ENCODE measurements around the gene IFI27L2. TPM values are rescaled to one million over a fixed set of nuclear protein-coding genes. Genes with fewer than 3 reads are reported as not detected.
A peak's percentile ranks its signal among the peaks of the same experiment; 100 is the strongest.

IFI27L2 gene
- polyA plus RNA-seq, 1 donor: 51.9 TPM

GRCh38 chr14:94115058-94115591, 14.3 kb downstream of the IFI27L2 start:
- no CpG with 5 or more reads among the region's 4 CpGs for WGBS (ENCODE audit: insufficient coverage, low lambda C conversion rate)
- Histone ChIP-seq H3K4me3 (ENCODE audit: low read length) (no peak overlapping the region), H3K4me1 (ENCODE audit: control insufficient read depth, insufficient read depth, low read length) (peaks cover 11% of the 10 kb centered on the region), H3K27me3 (ENCODE audit: control insufficient read depth, insufficient read depth, low read length) (no peaks in the 10 kb centered on the region), H3K27ac (ENCODE audit: low read length) (no peak overlapping the region), H3K36me3 (ENCODE audit: control insufficient read depth, insufficient read depth, low read length) (no peaks in the 10 kb centered on the region), H3K9me3 (ENCODE audit: control insufficient read depth, low read depth, low read length) (no peaks in the 10 kb centered on the region)
- DNase-seq: peak in 1 of 2 donors; percentile 62

DNA sequence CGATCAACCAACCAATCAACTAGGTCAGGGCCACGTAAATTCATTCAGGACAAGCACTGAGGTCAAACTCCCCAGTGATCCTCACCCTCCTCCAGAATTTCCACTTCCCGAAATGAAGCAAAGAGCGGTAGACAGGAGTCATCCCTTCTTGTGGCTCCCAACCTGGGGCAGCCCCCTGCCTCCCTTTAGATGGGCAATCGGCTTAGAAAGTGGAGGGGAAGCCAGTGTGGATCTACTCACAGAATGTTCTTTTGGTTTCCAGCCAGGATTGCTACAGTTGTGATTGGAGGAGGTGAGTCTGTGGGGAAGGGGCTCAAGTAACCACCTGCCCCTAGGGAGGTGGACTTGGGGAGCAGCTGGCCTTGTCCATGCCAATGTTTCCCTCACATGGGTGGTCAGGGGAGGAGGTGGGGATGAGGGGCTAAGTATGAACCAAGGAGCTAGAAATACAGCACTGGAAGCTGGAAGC, 14.8 kb downstream of the IFI27L2 start:
- WGBS (ENCODE audit: insufficient coverage, low lambda C conversion rate): no CpG with 5 or more reads among the region's 5 CpGs
- Histone ChIP-seq H3K4me1 (ENCODE audit: control insufficient read depth, insufficient read depth, low read length) (peaks cover 11% of the 10 kb centered on the region), H3K9me3 (ENCODE audit: control insufficient read depth, low read depth, low read length) (no peaks in the 10 kb centered on the region), H3K4me3 (ENCODE audit: low read length) (no peak overlapping the region), H3K27me3 (ENCODE audit: control insufficient read depth, insufficient read depth, low read length) (no peaks in the 10 kb centered on the region), H3K36me3 (ENCODE audit: control insufficient read depth, insufficient read depth, low read length) (no peaks in the 10 kb centered on the region), H3K27ac (ENCODE audit: low read length) (no peak overlapping the region)
- DNase-seq: no peak

DNA sequence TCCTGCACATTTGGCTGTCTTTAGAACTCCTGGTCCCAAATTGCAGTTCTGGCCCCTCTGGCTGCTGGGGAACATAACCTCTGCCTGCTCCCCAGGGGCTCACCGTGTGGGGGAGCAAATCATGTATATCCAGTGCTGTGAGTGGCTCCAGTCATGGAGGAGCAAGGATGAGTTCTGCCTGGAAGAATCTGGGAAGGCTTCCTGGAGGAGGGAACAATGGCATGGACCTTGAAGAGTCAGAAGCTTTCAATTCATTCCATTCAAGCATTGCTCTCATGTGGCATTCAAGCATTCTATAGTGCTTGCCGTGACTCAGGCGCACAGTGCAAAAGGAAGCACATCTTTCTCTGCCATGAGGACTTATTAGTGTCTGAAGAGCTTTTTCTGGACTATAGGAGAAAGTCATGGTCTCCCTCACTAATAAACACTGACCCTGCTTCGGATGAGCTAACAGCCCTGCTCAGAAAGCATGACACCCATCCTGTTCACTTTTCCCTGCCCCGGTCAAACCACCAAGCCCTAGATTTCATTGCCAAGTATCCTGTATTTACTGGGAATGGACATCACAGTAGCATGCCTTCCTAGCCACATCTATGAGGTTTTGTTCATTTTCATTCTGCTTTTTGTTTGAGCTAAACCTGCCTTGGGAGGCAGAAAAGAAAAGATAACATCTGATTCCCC, 15.4 kb downstream of the IFI27L2 start:
- DNase-seq: no peak
- Histone ChIP-seq H3K27ac (ENCODE audit: low read length) (no peak overlapping the region), H3K4me1 (ENCODE audit: control insufficient read depth, insufficient read depth, low read length) (peaks cover 11% of the 10 kb centered on the region), H3K36me3 (ENCODE audit: control insufficient read depth, insufficient read depth, low read length) (no peaks in the 10 kb centered on the region), H3K27me3 (ENCODE audit: control insufficient read depth, insufficient read depth, low read length) (no peaks in the 10 kb centered on the region), H3K4me3 (ENCODE audit: low read length) (no peak overlapping the region), H3K9me3 (ENCODE audit: control insufficient read depth, low read depth, low read length) (no peaks in the 10 kb centered on the region)
- WGBS (ENCODE audit: insufficient coverage, low lambda C conversion rate): 100% methylated on average over 1 of the region's 5 CpGs

DNA sequence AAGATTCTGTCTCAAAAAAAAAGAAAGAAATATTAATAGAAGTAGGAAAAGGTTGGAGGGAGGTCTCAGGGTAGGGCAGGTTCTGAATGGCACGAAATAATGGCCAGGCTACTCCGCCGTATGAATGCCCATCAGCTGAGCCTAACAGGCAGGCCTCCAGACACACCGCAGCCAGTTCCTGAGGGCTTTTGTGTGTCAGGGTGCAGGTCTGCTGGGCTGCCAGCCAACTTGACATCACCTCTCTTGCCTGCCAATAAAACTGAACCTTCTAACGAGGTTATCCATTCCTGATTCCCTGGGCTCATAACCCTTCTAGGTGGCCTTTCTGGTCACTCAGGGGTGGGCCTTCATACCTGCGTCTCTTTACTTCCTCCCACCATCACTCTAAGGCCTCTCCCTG, 15.9 kb downstream of the IFI27L2 start:
- peaks cover 11% of the 10 kb centered on the region for H3K4me1 ChIP-seq (ENCODE audit: control insufficient read depth, insufficient read depth, low read length)
- H3K27me3 ChIP-seq (ENCODE audit: control insufficient read depth, insufficient read depth, low read length): no peaks in the 10 kb centered on the region
- no peaks in the 10 kb centered on the region for H3K36me3 ChIP-seq (ENCODE audit: control insufficient read depth, insufficient read depth, low read length)
- no peak overlapping the region for H3K27ac ChIP-seq (ENCODE audit: low read length)
- WGBS (ENCODE audit: insufficient coverage, low lambda C conversion rate): no CpG with 5 or more reads among the region's 6 CpGs
- H3K9me3 ChIP-seq (ENCODE audit: control insufficient read depth, low read depth, low read length): no peaks in the 10 kb centered on the region
- no peak for DNase-seq
- H3K4me3 ChIP-seq (ENCODE audit: low read length): no peak overlapping the region

DNA sequence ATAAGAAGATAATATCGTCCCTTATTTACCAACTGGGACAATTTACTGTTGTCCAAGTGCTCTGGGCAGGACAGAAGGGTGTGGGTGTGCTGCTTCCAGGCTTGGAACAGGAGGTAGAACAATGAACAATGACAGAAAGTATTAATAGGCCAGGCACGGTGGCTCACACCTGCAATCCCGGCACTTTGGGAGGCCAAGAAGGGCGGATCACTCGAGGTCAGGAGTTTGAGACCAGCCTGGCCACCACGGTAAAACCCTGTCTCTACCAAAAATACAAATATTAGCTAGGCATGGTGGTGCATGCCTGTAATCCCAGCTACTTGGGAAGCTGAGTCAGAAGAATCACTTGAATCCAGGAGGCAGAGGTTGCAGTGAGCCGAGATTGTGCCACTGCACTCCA, 16.3 kb downstream of the IFI27L2 start:
- no CpG with 5 or more reads among the region's 7 CpGs for WGBS (ENCODE audit: insufficient coverage, low lambda C conversion rate)
- H3K4me3 ChIP-seq (ENCODE audit: low read length): no peak overlapping the region

GRCh38 chr14:94112513-94113063, 16.8 kb downstream of the IFI27L2 start:
- no peak for DNase-seq
- Histone ChIP-seq H3K4me3 (ENCODE audit: low read length) (no peak overlapping the region), H3K9me3 (ENCODE audit: control insufficient read depth, low read depth, low read length) (no peaks in the 10 kb centered on the region), H3K27ac (ENCODE audit: low read length) (no peak overlapping the region), H3K4me1 (ENCODE audit: control insufficient read depth, insufficient read depth, low read length) (peaks cover 7% of the 10 kb centered on the region), H3K27me3 (ENCODE audit: control insufficient read depth, insufficient read depth, low read length) (no peaks in the 10 kb centered on the region), H3K36me3 (ENCODE audit: control insufficient read depth, insufficient read depth, low read length) (no peaks in the 10 kb centered on the region)
- WGBS (ENCODE audit: insufficient coverage, low lambda C conversion rate): 83% methylated on average over 1 of the region's 6 CpGs

More for the DNA sequence above, 16.3 kb downstream of the IFI27L2 start:
- Histone ChIP-seq H3K27me3 (ENCODE audit: control insufficient read depth, insufficient read depth, low read length) (no peaks in the 10 kb centered on the region), H3K4me1 (ENCODE audit: control insufficient read depth, insufficient read depth, low read length) (peaks cover 7% of the 10 kb centered on the region), H3K36me3 (ENCODE audit: control insufficient read depth, insufficient read depth, low read length) (no peaks in the 10 kb centered on the region), H3K27ac (ENCODE audit: low read length) (no peak overlapping the region), H3K9me3 (ENCODE audit: control insufficient read depth, low read depth, low read length) (no peaks in the 10 kb centered on the region)
- no peak for DNase-seq

DNA sequence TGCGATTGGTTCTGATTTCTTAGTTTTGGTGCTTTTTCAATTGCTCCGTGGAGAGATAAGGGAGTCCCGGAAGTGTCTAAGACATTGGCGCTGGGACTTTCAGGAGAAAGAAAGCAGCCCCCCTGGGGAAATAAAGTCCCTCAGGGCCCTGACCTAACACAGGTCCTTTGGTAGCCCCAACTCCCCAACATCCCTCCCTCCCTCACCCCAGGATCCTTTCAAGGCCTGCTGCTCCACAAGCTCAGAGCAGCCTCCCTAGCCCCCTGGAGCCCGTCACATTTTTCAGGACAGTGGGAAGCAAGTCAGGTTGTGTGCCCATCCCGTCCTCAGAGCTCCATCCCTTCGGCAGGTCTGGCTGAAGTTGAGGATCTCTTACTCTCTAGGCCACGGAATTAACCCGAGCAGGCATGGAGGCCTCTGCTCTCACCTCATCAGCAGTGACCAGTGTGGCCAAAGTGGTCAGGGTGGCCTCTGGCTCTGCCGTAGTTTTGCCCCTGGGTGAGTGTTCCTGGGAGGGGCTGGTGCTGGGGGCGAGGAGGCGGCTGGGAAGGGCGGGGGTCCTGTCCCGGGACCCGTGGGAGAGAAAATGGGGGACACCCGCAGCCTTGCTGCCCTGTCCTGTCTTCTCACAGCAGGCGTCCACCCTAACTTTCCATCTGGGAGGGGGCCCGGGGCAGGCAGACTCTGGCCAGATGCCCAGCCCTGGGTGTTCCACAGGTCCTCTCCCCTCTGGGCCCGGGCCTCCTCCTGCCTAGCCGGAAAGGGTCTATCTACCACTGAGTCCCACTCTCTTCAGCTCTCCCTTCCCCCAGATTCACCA, 17.9 kb downstream of the IFI27L2 start:
- no peak for DNase-seq
- H3K4me3 ChIP-seq (ENCODE audit: low read length): no peak overlapping the region
- no peaks in the 10 kb centered on the region for H3K9me3 ChIP-seq (ENCODE audit: control insufficient read depth, low read depth, low read length)
- H3K36me3 ChIP-seq (ENCODE audit: control insufficient read depth, insufficient read depth, low read length): no peaks in the 10 kb centered on the region
- no CpG with 5 or more reads among the region's 20 CpGs for WGBS (ENCODE audit: insufficient coverage, low lambda C conversion rate)
- H3K4me1 ChIP-seq (ENCODE audit: control insufficient read depth, insufficient read depth, low read length): peaks cover 7% of the 10 kb centered on the region
- no peak overlapping the region for H3K27ac ChIP-seq (ENCODE audit: low read length)
- no peaks in the 10 kb centered on the region for H3K27me3 ChIP-seq (ENCODE audit: control insufficient read depth, insufficient read depth, low read length)

- Histone ChIP-seq H3K4me1 (ENCODE audit: control insufficient read depth, insufficient read depth, low read length) (peaks cover 6% of the 10 kb centered on the region), H3K27ac (ENCODE audit: low read length) (no peak within 1 kb of the TSS), H3K9me3 (ENCODE audit: control insufficient read depth, low read depth, low read length) (no peaks in the 10 kb centered on the region), H3K36me3 (ENCODE audit: control insufficient read depth, insufficient read depth, low read length) (no peaks in the 10 kb centered on the region), H3K4me3 (ENCODE audit: low read length) (no peak within 1 kb of the TSS), H3K27me3 (ENCODE audit: control insufficient read depth, insufficient read depth, low read length) (no peaks in the 10 kb centered on the region)
- 50% methylated on average over 1 of the region's 14 CpGs for WGBS (ENCODE audit: insufficient coverage, low lambda C conversion rate)
- peak in 1 of 2 donors; percentile 44 for DNase-seq
These were observed 18.7 kb downstream of the IFI27L2 start, which contains the start of gene IFI27 for GRCh38 chr14:94110552-94111181. Gene IFI27, plus strand, starts transcription at chr14:94110736.

GRCh38 chr14:94109915-94110250, 19.5 kb downstream of the IFI27L2 start:
- H3K4me1 ChIP-seq (ENCODE audit: control insufficient read depth, insufficient read depth, low read length): no peaks in the 10 kb centered on the region

GRCh38 chr14:94104731-94105130, 24.7 kb downstream of the IFI27L2 start:
- no peak overlapping the region for H3K27ac ChIP-seq (ENCODE audit: low read length)
- H3K4me1 ChIP-seq (ENCODE audit: control insufficient read depth, insufficient read depth, low read length): no peaks in the 10 kb centered on the region
- H3K27me3 ChIP-seq (ENCODE audit: control insufficient read depth, insufficient read depth, low read length): no peaks in the 10 kb centered on the region
- H3K4me3 ChIP-seq (ENCODE audit: low read length): no peak overlapping the region
- H3K36me3 ChIP-seq (ENCODE audit: control insufficient read depth, insufficient read depth, low read length): no peaks in the 10 kb centered on the region
- DNase-seq: no peak
- no CpG with 5 or more reads among the region's 10 CpGs for WGBS (ENCODE audit: insufficient coverage, low lambda C conversion rate)
- H3K9me3 ChIP-seq (ENCODE audit: control insufficient read depth, low read depth, low read length): no peaks in the 10 kb centered on the region

More at GRCh38 chr14:94109915-94110250, 19.5 kb downstream of the IFI27L2 start:
- DNase-seq: no peak
- no CpG with 5 or more reads among the region's 2 CpGs for WGBS (ENCODE audit: insufficient coverage, low lambda C conversion rate)
- no peaks in the 10 kb centered on the region for H3K36me3 ChIP-seq (ENCODE audit: control insufficient read depth, insufficient read depth, low read length)
- H3K4me3 ChIP-seq (ENCODE audit: low read length): no peak overlapping the region
- no peaks in the 10 kb centered on the region for H3K9me3 ChIP-seq (ENCODE audit: control insufficient read depth, low read depth, low read length)
- no peak overlapping the region for H3K27ac ChIP-seq (ENCODE audit: low read length)
- no peaks in the 10 kb centered on the region for H3K27me3 ChIP-seq (ENCODE audit: control insufficient read depth, insufficient read depth, low read length)

Measured in large intestine (tissue), 3 donors.